ENCODE results near the gene PRXL2B. TPM values are rescaled to one million over a fixed set of nuclear protein-coding genes. Genes with fewer than 3 reads are reported as not detected.
"Not testable (repeated sequence)": the region's sequence is repeated elsewhere in the genome, so short reads cannot be mapped to it uniquely, and the experiment has no call there.

Gene PRXL2B
- total RNA-seq, 1 donor: 27.7 TPM

DNA sequence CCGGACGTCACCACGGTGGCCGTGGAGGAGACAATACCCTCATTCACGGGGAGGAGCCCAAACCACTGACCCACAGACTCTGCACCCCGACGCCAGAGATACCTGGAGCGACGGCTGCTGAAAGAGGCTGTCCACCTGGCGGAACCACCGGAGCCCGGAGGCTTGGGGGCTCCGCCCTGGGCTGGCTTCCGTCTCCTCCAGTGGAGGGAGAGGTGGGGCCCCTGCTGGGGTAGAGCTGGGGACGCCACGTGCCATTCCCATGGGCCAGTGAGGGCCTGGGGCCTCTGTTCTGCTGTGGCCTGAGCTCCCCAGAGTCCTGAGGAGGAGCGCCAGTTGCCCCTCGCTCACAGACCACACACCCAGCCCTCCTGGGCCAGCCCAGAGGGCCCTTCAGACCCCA lies 23.4 kb upstream of the PRXL2B start:
- no peak for DNase-seq (ENCODE audit: low read depth in 2 of 3, low spot score in 2 of 3)

DNA sequence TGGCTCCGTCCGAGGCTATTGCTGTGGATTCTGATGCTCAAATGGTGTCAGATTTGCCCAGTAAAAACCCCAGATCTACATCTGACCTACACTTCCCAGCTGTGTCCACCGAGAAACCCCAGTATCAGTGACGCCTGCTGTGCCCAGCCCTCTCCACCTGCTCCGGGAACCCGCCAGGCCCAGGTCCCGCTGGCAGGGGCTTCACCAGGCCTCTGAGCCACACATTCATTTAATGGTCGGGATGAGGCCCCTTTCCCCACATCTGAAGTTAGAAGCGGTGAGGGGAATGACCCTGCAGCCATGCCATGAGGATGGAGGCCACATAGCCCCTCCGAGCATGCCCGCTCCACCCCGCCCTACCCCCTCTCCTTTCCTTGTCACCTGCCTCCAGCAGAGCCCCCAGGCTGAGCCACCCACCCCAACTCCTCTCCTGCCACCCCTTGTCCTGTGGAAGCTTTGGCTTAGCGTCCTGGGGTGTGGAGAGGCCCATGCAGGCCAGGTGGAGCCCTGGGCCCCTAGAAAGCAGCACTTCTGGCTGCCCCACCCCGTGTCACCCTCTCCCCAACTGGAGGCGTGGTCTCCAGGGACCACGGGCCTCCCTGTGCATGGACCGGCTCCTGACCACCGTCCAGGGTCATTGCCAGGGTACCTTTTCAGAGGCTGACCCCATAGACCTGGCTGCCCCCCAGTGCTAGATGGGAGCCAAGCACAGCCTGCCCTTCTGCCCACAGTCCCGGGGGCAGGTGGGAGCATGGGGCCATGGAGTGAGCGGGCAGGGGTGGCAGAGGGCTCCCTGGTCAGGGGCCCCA lies 22.4 kb upstream of the PRXL2B start:
- no peak for DNase-seq (ENCODE audit: low read depth in 2 of 3, low spot score in 2 of 3)

- no peak for DNase-seq (ENCODE audit: low read depth in 2 of 3, low spot score in 2 of 3)
Observed at GRCh38 chr1:2564815-2565374, 21.7 kb upstream of the PRXL2B start.

GRCh38 chr1:2566101-2567045 lies 20.2 kb upstream of the PRXL2B start:
- DNase-seq (ENCODE audit: low read depth in 2 of 3, low spot score in 2 of 3): no peak

- DNase-seq (ENCODE audit: low read depth in 2 of 3, low spot score in 2 of 3): no peak
Observed at GRCh38 chr1:2567083-2567679, 19.4 kb upstream of the PRXL2B start.

GRCh38 chr1:2568187-2568816 lies 18.3 kb upstream of the PRXL2B start:
- DNase-seq (ENCODE audit: low read depth in 2 of 3, low spot score in 2 of 3): not testable (repeated sequence)

DNA sequence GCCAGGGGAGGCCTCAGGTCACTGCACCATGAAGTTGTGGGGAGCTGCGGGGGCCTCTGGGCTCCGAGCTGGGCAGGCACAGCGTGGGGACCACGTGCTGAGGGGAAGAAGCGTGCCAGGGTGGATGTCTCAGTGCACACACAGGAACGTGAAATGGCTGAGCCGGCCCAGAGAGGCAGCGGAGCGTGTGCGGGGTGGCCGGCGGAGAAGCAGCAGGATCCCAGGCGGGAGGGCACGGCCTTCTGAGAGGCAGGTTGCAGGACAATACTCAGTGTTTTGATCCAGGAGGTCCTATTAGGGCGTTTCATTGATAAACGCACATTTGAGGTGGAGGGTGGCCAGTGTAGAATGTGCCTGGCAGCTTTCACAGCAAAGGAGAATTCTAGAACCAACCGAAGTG lies 17.5 kb upstream of the PRXL2B start:
- DNase-seq (ENCODE audit: low read depth in 2 of 3, low spot score in 2 of 3): no peak

DNA sequence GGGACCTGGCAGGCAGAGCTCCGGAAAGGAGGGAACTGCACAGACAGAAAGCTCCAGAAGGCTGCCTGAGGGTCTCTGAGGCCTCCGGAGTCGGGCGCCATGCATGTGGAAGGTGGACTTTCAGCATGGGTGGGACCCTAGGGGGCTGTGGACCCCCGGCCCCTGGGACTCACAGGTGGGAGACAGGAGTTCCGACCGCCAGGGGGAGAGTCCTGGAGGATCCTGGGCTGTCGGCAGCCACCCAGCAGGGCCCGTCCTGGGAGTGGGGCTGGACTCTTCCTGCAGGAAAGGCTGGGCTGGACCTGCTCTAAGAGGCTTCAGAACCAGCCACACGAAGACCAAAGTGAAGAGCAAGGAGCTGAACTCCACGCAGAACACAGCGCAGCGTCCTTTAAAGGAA lies 16.9 kb upstream of the PRXL2B start:
- not testable (repeated sequence) for DNase-seq (ENCODE audit: low read depth in 2 of 3, low spot score in 2 of 3)

DNA sequence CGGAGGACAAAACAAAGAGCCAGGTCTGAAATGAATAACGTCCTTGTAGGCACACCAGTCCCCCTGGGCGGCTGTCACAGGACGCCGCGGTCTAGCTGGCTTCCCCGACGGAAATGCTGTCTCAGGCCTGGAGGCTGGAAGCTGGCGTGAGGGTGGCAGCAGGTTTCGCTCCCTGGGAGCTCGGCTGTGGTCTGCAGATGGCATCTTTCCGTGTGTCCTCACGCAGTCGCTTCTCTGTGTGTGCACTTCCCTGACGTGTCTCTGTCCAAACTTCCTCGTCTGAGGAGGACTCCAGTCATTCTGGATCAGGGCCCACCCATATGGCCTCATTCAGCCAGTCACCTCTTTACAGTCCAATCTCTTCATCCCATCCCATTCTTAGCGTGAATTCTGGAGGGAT lies 16.2 kb upstream of the PRXL2B start:
- DNase-seq (ENCODE audit: low read depth in 2 of 3, low spot score in 2 of 3): peak in 1 of 3 donors; percentile 36

GRCh38 chr1:2571348-2571747 lies 15.2 kb upstream of the PRXL2B start:
- no peak for DNase-seq (ENCODE audit: low read depth in 2 of 3, low spot score in 2 of 3)

- no peak for DNase-seq (ENCODE audit: low read depth in 2 of 3, low spot score in 2 of 3)
Observed at GRCh38 chr1:2573250-2573920, 13.2 kb upstream of the PRXL2B start.

GRCh38 chr1:2574350-2574749 lies 12.2 kb upstream of the PRXL2B start:
- no peak for DNase-seq (ENCODE audit: low read depth in 2 of 3, low spot score in 2 of 3)

DNA sequence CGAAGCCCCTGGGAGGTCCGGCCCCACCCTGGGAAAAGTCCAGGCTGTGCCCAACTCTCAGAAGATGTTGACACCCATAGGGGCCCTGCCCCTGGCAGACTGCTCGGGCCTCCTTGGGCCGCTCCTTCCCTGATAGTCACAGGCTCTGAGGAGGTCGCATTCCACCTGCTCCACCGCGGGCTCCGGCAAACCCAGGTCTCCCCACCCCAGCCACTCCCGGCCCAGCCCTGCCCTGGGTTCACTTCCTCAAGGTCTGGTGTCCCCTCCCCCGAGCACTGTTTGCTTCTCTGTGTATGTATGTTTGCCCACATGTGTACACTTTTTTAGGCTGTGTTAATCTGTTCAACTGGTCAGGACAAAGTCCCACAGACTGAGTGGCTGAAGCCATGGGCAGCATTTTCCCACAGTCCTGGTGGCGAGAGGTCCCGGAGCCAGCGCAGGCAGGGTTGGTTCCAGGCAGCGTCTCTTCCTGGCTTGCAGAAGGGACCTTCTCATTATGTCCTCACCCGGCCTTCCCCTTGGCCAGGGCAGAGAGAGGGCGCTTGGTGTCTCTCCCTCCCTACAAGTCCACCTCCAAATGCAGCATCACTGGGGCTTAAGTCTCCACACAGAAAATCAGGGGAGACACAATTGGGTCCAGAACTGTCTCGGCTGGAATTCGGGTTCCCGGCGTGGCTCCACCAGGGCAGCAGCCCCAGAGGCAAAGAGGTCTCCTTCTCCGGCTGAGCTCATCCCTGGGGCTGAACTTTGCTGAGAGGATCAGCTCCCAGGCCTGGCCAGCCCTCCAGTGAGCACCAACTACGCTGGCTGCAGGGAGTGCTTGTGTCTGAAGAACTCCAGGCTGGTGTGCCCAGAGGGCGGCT lies 10.5 kb upstream of the PRXL2B start:
- peak in 1 of 3 donors; percentile 32 for DNase-seq (ENCODE audit: low read depth in 2 of 3, low spot score in 2 of 3)

DNA sequence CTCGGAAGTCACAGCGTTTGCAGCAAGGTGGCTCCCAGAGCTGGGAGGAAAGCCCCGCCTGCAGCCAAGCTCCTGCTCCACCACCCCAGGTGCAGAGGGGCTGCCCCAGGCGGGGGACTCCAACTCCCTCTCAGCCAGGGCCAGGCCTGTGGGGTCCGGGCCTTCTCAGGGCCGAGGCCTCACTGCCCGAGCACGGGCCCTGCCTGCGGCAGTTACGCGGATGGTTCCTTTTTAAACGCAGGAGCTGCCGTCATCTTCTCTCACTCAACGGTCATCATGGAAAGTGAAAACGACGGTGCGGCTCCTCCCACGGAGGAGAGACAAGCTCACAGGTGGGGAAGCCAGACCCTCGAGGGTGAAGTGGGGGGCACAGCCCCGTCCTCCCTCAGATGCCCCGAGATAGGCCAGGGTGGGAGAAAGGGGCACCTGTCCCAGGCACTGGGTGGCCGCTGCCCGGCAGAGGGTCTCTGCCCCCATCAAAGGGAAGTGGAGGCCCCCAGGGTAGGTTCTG lies 9.0 kb upstream of the PRXL2B start:
- DNase-seq (ENCODE audit: low read depth in 2 of 3, low spot score in 2 of 3): not testable (repeated sequence)

DNA sequence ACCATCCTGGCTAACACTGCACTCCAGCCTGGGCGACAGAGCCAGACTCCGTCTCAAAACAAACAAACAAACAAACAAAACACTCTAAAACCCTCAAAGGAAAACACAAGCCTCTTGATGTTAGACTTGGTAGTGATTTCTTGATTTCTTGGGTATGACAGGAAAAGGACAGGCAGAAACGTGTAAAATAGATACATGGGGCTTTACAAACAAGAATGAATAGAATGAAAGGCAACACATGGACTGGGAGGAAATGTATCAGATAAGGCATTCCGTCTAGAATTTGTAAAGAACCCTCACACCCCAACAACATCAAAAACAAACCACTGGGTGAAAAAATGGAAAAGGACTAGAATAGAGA lies 7.8 kb upstream of the PRXL2B start:
- DNase-seq (ENCODE audit: low read depth in 2 of 3, low spot score in 2 of 3): no peak

DNA sequence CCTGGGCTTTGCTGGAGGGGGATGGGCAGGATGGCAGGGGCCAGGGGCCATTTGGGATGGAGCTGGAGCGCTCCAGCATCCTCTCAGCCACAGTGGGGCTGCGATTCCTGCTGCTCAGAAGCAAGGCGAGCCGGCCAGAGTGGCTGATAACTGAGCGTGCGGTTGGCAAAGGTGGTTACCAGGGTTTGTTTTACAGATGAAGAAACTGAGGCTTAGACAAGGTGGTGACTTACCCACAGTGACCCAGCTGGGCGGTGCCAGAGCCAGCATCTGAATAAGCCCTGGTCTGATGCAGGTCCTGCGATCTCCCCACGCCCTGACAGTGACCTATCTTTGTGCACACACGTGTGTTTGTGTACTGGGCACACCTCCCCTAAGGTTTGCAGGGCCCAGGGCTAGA lies 5.9 kb upstream of the PRXL2B start:
- DNase-seq (ENCODE audit: low read depth in 2 of 3, low spot score in 2 of 3): no peak

- no peak for DNase-seq (ENCODE audit: low read depth in 2 of 3, low spot score in 2 of 3)
Observed at GRCh38 chr1:2582391-2582790, 4.2 kb upstream of the PRXL2B start.

DNA sequence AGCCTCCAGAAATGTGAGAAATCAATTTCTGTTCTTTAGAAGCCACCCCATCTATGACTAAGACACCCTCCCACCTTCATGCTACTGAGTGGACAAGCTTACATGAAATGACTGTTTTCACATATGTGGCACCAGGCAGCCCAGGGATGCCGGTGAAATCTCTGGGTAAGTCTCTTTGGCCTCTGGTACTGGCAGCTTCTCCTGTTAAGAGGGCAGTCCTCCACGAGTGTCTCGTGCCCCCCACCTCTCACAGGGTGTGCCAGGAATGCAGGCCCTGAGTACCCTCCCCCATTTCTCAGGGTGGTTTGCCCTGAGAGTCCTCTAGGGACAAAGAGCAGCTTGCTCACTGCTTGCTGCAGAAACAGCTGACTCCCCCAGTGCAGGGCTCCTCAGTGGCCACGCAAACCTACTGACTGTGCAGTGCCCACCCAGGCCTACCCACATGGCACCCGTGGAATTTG lies 3.2 kb upstream of the PRXL2B start:
- no peak for DNase-seq (ENCODE audit: low read depth in 2 of 3, low spot score in 2 of 3)

DNA sequence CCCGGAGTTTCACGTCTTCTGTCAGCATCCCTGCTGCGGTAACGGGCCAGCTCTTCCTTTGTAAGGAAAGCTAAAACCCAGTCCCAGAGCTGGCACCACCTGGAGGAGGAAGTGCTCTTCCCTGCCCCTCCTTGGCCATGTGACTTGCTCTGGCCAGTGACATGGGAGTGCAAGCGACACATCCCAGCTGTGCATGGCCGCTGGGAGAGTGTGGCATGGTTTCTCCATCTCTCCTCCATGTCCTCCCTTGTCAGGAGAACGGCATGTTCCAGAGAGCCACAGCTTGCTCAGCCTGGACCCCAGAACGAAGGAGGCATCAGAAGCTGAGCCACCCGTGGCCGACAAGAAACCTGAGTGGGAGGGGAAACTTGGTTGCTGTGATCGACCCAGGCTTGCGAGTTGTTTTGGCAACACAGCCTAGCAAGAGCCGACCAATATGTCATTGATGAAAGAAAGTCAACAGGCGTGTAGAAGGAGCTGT lies 2.7 kb upstream of the PRXL2B start:
- no peak for DNase-seq (ENCODE audit: low read depth in 2 of 3, low spot score in 2 of 3)
